Keratinocyte (primary cell): ENCODE results near the gene BBIP1.

Source experiments
- EZH2 ChIP-seq: IDR thresholded peaks from one replicate; pipeline ENCODE4 v1.6.1; 2012; ENCODE audit warnings: inconsistent platforms, mild to moderate bottlenecking, low read length, moderate library complexity
- TF ChIP-seq, protein P1 (sequence below), 3 experiments: IDR thresholded peaks in 1 of 3; conservative IDR thresholded peaks in 1 of 3; optimal IDR thresholded peaks in 1 of 3; 2 replicates in 2 of 3; 3 replicates in 1 of 3; pipeline versions ENCODE3 to v1.5.1; 2011; ENCODE audit warnings: low read length in 3 of 3, mild to moderate bottlenecking in 3 of 3, moderate library complexity in 2 of 3, control low read depth in 1 of 3, inconsistent platforms in 1 of 3; ENCODE audit not compliant: insufficient read depth in 2 of 3; ENCODE audit errors: extremely low read depth in 1 of 3

DNA sequence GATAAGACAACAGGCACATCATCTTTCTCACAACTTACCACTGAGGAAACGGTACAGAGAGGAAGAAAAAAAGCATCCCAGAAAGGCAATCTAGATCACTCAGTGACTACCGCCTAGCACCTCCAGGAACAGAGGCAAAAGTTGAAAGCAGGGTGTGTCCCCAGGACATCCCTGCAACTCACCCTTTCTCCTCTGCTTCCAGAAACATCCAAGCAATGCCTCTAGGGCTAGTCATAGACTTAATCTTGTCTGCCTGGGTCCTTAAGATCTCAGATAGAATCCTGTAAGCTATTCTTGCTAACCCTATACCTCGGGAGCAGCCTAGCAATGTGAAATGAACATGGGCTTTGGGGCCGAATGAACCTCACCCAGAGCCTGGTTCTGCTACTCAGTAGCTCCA lies 66.0 kb downstream of the BBIP1 start:
- TF ChIP-seq, protein P1, sequence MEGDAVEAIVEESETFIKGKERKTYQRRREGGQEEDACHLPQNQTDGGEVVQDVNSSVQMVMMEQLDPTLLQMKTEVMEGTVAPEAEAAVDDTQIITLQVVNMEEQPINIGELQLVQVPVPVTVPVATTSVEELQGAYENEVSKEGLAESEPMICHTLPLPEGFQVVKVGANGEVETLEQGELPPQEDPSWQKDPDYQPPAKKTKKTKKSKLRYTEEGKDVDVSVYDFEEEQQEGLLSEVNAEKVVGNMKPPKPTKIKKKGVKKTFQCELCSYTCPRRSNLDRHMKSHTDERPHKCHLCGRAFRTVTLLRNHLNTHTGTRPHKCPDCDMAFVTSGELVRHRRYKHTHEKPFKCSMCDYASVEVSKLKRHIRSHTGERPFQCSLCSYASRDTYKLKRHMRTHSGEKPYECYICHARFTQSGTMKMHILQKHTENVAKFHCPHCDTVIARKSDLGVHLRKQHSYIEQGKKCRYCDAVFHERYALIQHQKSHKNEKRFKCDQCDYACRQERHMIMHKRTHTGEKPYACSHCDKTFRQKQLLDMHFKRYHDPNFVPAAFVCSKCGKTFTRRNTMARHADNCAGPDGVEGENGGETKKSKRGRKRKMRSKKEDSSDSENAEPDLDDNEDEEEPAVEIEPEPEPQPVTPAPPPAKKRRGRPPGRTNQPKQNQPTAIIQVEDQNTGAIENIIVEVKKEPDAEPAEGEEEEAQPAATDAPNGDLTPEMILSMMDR (optimal IDR thresholded peaks at IDR 0.05 in 1 of 3, IDR thresholded peaks at IDR 0.05 in 1 of 3, conservative IDR thresholded peaks at IDR 0.05 in 1 of 3; ENCODE audit: extremely low read depth in 1 of 3, insufficient read depth in 2 of 3, low read length in 3 of 3) = no peak
- no peak for TF ChIP-seq EZH2
